Endothelial cell of umbilical vein (primary cell): ENCODE results near the gene ABCA7. TPM values are rescaled to one million over a fixed set of nuclear protein-coding genes. Genes with fewer than 3 reads are reported as not detected.

Experiments
- BruUV-seq: library from RNA; stranded (reverse); fragments of 400-500 nt; replicated peaks from 2 replicates; lab custom pipeline; 2021; lab: Mats Ljungman, UMichigan
- CTCF ChIA-PET: fragments of 300-600, 350-600 bp; sonication (Branson Sonifier 250); formaldehyde crosslinking; loops from one replicate; lab custom pipeline; 2021; ENCODE audit warnings: antibody characterized with exemption, inconsistent platforms; lab: Charles Lee
- POLR2A ChIA-PET: fragments of 300-600, 350-600 bp; sonication (Branson Sonifier 250); formaldehyde crosslinking; loops from one replicate; lab custom pipeline; 2021; ENCODE audit warnings: antibody characterized with exemption, inconsistent platforms; lab: Charles Lee
- DNase-seq: peaks from one replicate; pipeline ENCODE4 v3.0.0-alpha.2; 2011; ENCODE audit warnings: low read depth, low spot score
- FAIRE-seq: peaks from 2 replicates; lab custom pipeline; 2011; peaks lifted over from hg19 to GRCh38; lab: Jason Lieb, UNC
- H2AFZ ChIP-seq: 2 replicates; pipeline ENCODE4 v1.6.0; 2012; ENCODE audit warnings: low read depth, low read length, control low read depth, inconsistent platforms
- H3K27ac ChIP-seq: 2 replicates; pipeline ENCODE4 v1.5.1; 2011; ENCODE audit warnings: low read depth, mild to moderate bottlenecking, control low read depth, low read length, moderate library complexity; ENCODE audit not compliant: insufficient read depth
- H3K27me3 ChIP-seq, 2 experiments: 2 replicates each; pipeline versions ENCODE4 v1.6.0 to v1.6.1; 2011; ENCODE audit warnings: low read length in 2 of 2, mixed read lengths in 1 of 2; ENCODE audit not compliant: control insufficient read depth in 2 of 2, insufficient read depth in 2 of 2
- H3K36me3 ChIP-seq, 2 experiments: 2 replicates in 1 of 2; 3 replicates in 1 of 2; pipeline ENCODE4 v1.5.1; 2011; ENCODE audit warnings: low read length in 2 of 2, mild to moderate bottlenecking in 1 of 2, moderate library complexity in 1 of 2; ENCODE audit not compliant: control insufficient read depth in 2 of 2, insufficient read depth in 2 of 2; ENCODE audit errors: extremely low read depth in 1 of 2
- H3K4me1 ChIP-seq: 3 replicates; pipeline ENCODE4 v1.5.1; 2011; ENCODE audit warnings: mild to moderate bottlenecking, low read length; ENCODE audit not compliant: control insufficient read depth, insufficient read depth; ENCODE audit errors: extremely low read depth
- H3K4me2 ChIP-seq: 2 replicates; pipeline ENCODE4 v1.6.1; 2011; ENCODE audit warnings: low read length, control low read depth, mixed read lengths; ENCODE audit not compliant: insufficient read depth
- H3K4me3 ChIP-seq, 3 experiments: fragments of 200-600 bp in 1 of 3; sonication (generic), shearing (Covaris generic) in 1 of 3; replicated peaks in 1 of 3; 2 replicates each; pipeline ENCODE4 v1.5.1; 2011 to 2016; ENCODE audit warnings: control low read depth in 3 of 3, low read length in 3 of 3, mild to moderate bottlenecking in 2 of 3, inconsistent platforms in 1 of 3, low read depth in 1 of 3, moderate library complexity in 1 of 3; ENCODE audit not compliant: insufficient read depth in 1 of 3
- H3K79me2 ChIP-seq: 2 replicates; pipeline ENCODE4 v1.6.0; 2012; ENCODE audit warnings: low read length, inconsistent platforms; ENCODE audit not compliant: control insufficient read depth, insufficient read depth
- H3K9ac ChIP-seq: replicated peaks from 2 replicates; pipeline ENCODE3; 2011; ENCODE audit warnings: low read length, control low read depth; ENCODE audit not compliant: insufficient read depth; ENCODE audit errors: extremely low read depth
- H3K9me1 ChIP-seq: replicated peaks from 3 replicates; pipeline ENCODE4 v1.6.0; 2011; ENCODE audit warnings: mild to moderate bottlenecking, low read length; ENCODE audit not compliant: control insufficient read depth, insufficient read depth; ENCODE audit errors: extremely low read depth
- H3K9me3 ChIP-seq: replicated peaks from 2 replicates; pipeline ENCODE4 v1.5.1; 2012; ENCODE audit warnings: low read length, inconsistent platforms; ENCODE audit not compliant: control insufficient read depth, insufficient read depth
- H4K20me1 ChIP-seq: replicated peaks from 2 replicates; pipeline ENCODE3; 2011; ENCODE audit warnings: mild to moderate bottlenecking, low read length; ENCODE audit not compliant: control insufficient read depth, insufficient read depth; ENCODE audit errors: extremely low read depth
- CTCF ChIP-seq, 2 donors: IDR thresholded peaks; 1 replicate in 1 of 2; 2 replicates in 1 of 2; pipeline ENCODE4 v1.5.1; 2011; ENCODE audit warnings: low read length in 2 of 2, mild to moderate bottlenecking in 2 of 2, moderate library complexity in 2 of 2, control low read depth in 1 of 2, inconsistent platforms in 1 of 2, low read depth in 1 of 2; ENCODE audit not compliant: insufficient read depth in 1 of 2; ENCODE audit errors: extremely low read depth in 1 of 2
- EZH2 ChIP-seq: IDR thresholded peaks from 2 replicates; pipeline ENCODE4 v1.6.1; 2012; ENCODE audit warnings: borderline replicate concordance, low read depth, mild to moderate bottlenecking, moderate library complexity, low read length, inconsistent platforms; ENCODE audit not compliant: severe bottlenecking
- FOS ChIP-seq: IDR thresholded peaks from 2 replicates; pipeline ENCODE4 v1.6.1; 2011; ENCODE audit warnings: mild to moderate bottlenecking, low read length, moderate library complexity, borderline replicate concordance; ENCODE audit not compliant: insufficient read depth
- GATA2 ChIP-seq: IDR thresholded peaks from 2 replicates; pipeline ENCODE4 v1.7.0; 2011; ENCODE audit warnings: low read depth, mild to moderate bottlenecking, moderate library complexity, mixed read lengths, low read length; ENCODE audit not compliant: insufficient read length, insufficient read depth
- JUN ChIP-seq: IDR thresholded peaks from 2 replicates; pipeline ENCODE4 v1.6.1; 2011; ENCODE audit warnings: borderline replicate concordance, low read depth; ENCODE audit not compliant: insufficient read length, insufficient read depth
- MAX ChIP-seq: IDR thresholded peaks from 2 replicates; pipeline ENCODE4 v1.6.1; 2011; ENCODE audit not compliant: insufficient read depth, insufficient read length
- MYC ChIP-seq: IDR thresholded peaks from one replicate; pipeline ENCODE4 v1.6.1; 2011; ENCODE audit warnings: mild to moderate bottlenecking, low read depth, low read length
- POLR2A ChIP-seq: IDR thresholded peaks from 2 replicates; pipeline ENCODE4 v1.6.1; 2012; ENCODE audit warnings: low read depth, mild to moderate bottlenecking, control low read depth, low read length
- POLR2AphosphoS5 ChIP-seq: IDR thresholded peaks from 2 replicates; pipeline ENCODE4 v1.6.1; 2012; ENCODE audit warnings: low read depth, mild to moderate bottlenecking, control low read depth, low read length, moderate library complexity; ENCODE audit not compliant: insufficient read depth
- dilution Hi-C: fragments of 300-500 bp; cut with MboI; formaldehyde crosslinking; loops from one replicate; pipeline ENCODE4 v1.15.0; 2019; ENCODE audit warnings: low sequenced_read_pairs; ENCODE audit not compliant: extremely low pct_ligation_motif_present
- intact Hi-C: fragments of 100-400 bp; cut with micrococcal nuclease; formaldehyde crosslinking; loops from one replicate; pipeline ENCODE4 v1.10.0; 2022
- polyA plus RNA-seq, 4 experiments: library from polyadenylated mRNA; depleted of rRNA in 3 of 4; stranded (reverse) in 3 of 4; unstranded in 1 of 4; fragments of >200 nt; gene quantifications; 2 replicates each; pipeline versions ENCODE4 v1.2.1 to v1.2.3, GENCODE V29; 2011 to 2012; ENCODE audit warnings: missing spikeins in 1 of 4
- total RNA-seq: library from RNA; stranded (reverse); gene quantifications from 2 replicates; pipeline ENCODE4 v1.2.3, GENCODE V29; 2021

ABCA7 gene
- total and polyA plus RNA-seq, 2 donors (not counting 3 experiments of a cell fraction or from before 2014, with no cell fraction given), result 5.7 to 9.8 TPM

- CTCF ChIA-PET, result interaction anchor here (1.0 kb wide), 1 partner anchor 8 kb away, joined by 3 read pairs; no protein-coding TSS in a partner anchor
- Histone ChIP-seq H2AFZ (no peak overlapping the region), H3K27me3 (peaks cover 3 to 6% of the 10 kb centered on the region in 2 experiments), H4K20me1 (no peaks in the 10 kb centered on the region), H3K4me1 (no peaks in the 10 kb centered on the region), H3K9me1 (no peaks in the 10 kb centered on the region), H3K9me3 (no peaks in the 10 kb centered on the region), H3K4me3 (no peak overlapping the region), H3K79me2 (no peaks in the 10 kb centered on the region), H3K9ac (no peak overlapping the region), H3K27ac (no peak overlapping the region), H3K4me2 (no peak overlapping the region), H3K36me3 (peaks cover 0 to 3% of the 10 kb centered on the region in 2 experiments)
- no peak for DNase-seq
- TF ChIP-seq EZH2 (no peak), POLR2AphosphoS5 (no peak), MAX (no peak), POLR2A (no peak), GATA2 (no peak), CTCF (IDR thresholded peaks at IDR 0.05; ENCODE audit: extremely low read depth in 1 of 2, insufficient read depth in 1 of 2, low read depth in 1 of 2, low read length in 2 of 2) (no peak), MYC (no peak), JUN (no peak), FOS (no peak)
- intact Hi-C loops (no loop called here), dilution Hi-C loops (no loop called here)
- no TSS peak for BruUV-seq
- no peak for FAIRE-seq
- POLR2A ChIA-PET, result no interaction called here
Measured at GRCh38 chr19:1004803-1005664, 34.9 kb upstream of the ABCA7 start.
